Thyroid gland (tissue), 4 donors: Measurements from ENCODE around the gene SURF1.

Experiments used
- CTCF ChIP-seq, 6 experiments: fragments of 200-600 bp in 3 of 6; fragments of 450-650 bp in 3 of 6; sonication (generic) in 3 of 6; IDR thresholded peaks; one replicate each; pipeline ENCODE4 v1.5.1; 2016 to 2019; ENCODE audit warnings: antibody characterized with exemption in 6 of 6, mild to moderate bottlenecking in 2 of 6, inconsistent platforms in 1 of 6, moderate library complexity in 1 of 6
- POLR2A ChIP-seq, 2 donors: fragments of 450-650 bp; IDR thresholded peaks; one replicate each; pipeline ENCODE4 v1.6.1; 2017; ENCODE audit warnings: antibody characterized with exemption in 2 of 2, mild to moderate bottlenecking in 2 of 2, moderate library complexity in 1 of 2

DNA sequence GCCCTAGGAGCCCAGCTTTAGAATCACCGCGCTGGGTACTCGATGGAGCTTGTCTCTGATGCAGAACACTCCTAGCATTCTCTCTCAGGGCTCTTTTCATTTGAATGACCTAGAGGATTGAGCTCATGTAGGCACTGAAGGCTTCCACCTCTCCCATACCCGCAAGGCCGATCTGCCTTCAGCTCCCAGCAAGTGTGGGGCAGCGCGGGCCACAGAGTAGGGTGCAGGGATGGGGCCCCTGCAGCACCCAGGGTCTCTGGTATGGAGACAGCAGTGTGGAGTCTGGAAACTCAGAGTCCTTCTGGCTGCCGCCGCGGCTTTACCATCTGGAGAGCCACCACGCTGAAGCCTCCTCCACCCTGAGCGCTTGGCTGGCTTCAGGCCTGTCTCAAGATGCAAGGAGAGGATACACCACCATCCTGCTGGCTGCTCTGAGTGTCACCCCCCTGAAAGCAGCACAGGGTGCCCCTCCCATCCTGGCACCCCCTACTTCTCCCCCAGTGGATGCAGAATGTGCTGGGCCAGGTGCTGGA is 32.8 kb upstream of the SURF1 start:
- no peak for TF ChIP-seq POLR2A (IDR thresholded peaks at IDR 0.05)
- no peak for TF ChIP-seq CTCF (IDR thresholded peaks at IDR 0.05)
